Activated T-cell treated with anti-CD3 and anti-CD28 coated beads for 4 hours (primary cell): ENCODE measurements around the gene KIAA0513.
A peak's percentile ranks its signal among the peaks of the same experiment; 100 is the strongest.

Experiments used
- DNase-seq: peaks from one replicate; pipeline ENCODE4 v3.0.0-alpha.2; 2020

The KIAA0513 gene

GRCh38 chr16:85027349-85027957 is at the start of gene KIAA0513:
Gene KIAA0513, plus strand, starts transcription at chr16:85027795. Its CDS starts 39,277 bp downstream, at chr16:85067072.
- DNase-seq, result peak; percentile 92

GRCh38 chr16:84979516-84979915 is 48.1 kb upstream of the KIAA0513 start:
- DNase-seq, result no peak

- no peak for DNase-seq
Observed at GRCh38 chr16:84982434-84982833, 45.2 kb upstream of the KIAA0513 start.

GRCh38 chr16:84985079-84986065 is 42.2 kb upstream of the KIAA0513 start:
- DNase-seq, result no peak

- no peak for DNase-seq
Observed at GRCh38 chr16:84986102-84986501, 41.5 kb upstream of the KIAA0513 start.

- no peak for DNase-seq
Observed at GRCh38 chr16:84986879-84987278, 40.7 kb upstream of the KIAA0513 start.

GRCh38 chr16:84988328-84989080 is 39.1 kb upstream of the KIAA0513 start:
- no peak for DNase-seq

GRCh38 chr16:84989749-84990620 is 37.6 kb upstream of the KIAA0513 start:
- no peak for DNase-seq

- no peak for DNase-seq
Observed at GRCh38 chr16:84990782-84991181, 36.8 kb upstream of the KIAA0513 start.

GRCh38 chr16:84992717-84993075 is 34.9 kb upstream of the KIAA0513 start:
- DNase-seq, result no peak

- DNase-seq, result no peak
Observed at GRCh38 chr16:84993926-84994325, 33.7 kb upstream of the KIAA0513 start.

- DNase-seq, result no peak
Observed at GRCh38 chr16:84995663-84996062, 31.9 kb upstream of the KIAA0513 start.

- DNase-seq, result no peak
Observed at GRCh38 chr16:84996365-84996764, 31.2 kb upstream of the KIAA0513 start.

- no peak for DNase-seq
Observed at GRCh38 chr16:84999200-84999599, 28.4 kb upstream of the KIAA0513 start.

- no peak for DNase-seq
Observed at GRCh38 chr16:84999857-85000480, 27.6 kb upstream of the KIAA0513 start.

GRCh38 chr16:85002099-85002541 is 25.5 kb upstream of the KIAA0513 start:
- no peak for DNase-seq

GRCh38 chr16:85002608-85003007 is 25.0 kb upstream of the KIAA0513 start:
- no peak for DNase-seq

- no peak for DNase-seq
Observed at GRCh38 chr16:85003076-85003475, 24.5 kb upstream of the KIAA0513 start.

GRCh38 chr16:85003725-85004586 is 23.6 kb upstream of the KIAA0513 start:
- DNase-seq, result no peak

GRCh38 chr16:85004587-85005205 is 22.9 kb upstream of the KIAA0513 start:
- no peak for DNase-seq
